Left kidney (tissue), 2 donors: Measurements from ENCODE around the gene SNAPC2. TPM values are rescaled to one million over a fixed set of nuclear protein-coding genes. Genes with fewer than 3 reads are reported as not detected.
"Not testable (repeated sequence)": the region's sequence is repeated elsewhere in the genome, so short reads cannot be mapped to it uniquely, and the experiment has no call there.

ENCODE experiments used
- DNase-seq: peaks from one replicate; pipeline ENCODE4 v3.0.0-alpha.2; 2013
- polyA plus RNA-seq: library from polyadenylated mRNA; unstranded; fragments of 120-200 nt; gene quantifications from one replicate; pipeline ENCODE4 v1.2.1, GENCODE V29; 2013; ENCODE audit not compliant: insufficient read length

Gene SNAPC2
- polyA plus RNA-seq, 1 donor, result 12.6 TPM

DNA sequence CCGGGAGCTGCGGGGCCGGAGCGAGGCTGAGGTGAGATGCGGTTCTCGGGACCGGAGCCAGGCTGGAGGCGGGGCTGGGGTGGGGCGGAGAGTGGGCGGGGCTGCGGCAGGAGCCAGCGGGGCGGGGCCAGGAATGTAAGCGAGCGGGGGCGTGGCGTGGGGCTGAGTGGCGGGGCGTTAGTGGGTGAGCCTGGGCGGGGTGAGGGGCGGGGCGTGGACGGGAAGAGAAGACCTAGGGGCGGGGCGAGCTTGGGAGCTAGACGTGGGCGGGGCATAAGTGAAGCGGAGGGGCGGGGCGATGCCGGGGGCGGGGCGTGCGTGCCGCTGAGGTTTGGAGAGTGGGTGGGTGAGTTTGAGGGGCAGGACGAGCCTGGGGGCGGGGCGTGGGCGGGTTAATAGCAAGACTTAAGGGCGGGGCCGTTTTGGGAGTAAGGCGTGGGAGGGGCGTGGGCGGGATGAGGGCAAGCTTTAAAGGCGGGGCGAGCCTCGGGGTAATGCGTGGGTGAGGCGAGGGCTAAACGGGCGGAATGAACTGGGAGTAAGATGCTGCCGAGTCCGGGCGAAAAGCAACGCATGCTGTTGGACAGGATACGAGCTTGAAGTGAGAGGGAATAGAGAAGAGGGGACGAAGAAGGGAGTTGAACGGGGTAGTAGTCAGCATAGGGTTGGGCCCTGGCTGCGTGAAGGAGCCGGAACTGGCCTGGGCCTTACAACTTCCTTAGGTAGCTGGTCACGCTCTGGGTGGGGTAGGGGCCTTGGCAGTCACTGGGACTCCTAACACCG lies 572 bp downstream of the SNAPC2 start:
- DNase-seq, result peak; percentile 94

DNA sequence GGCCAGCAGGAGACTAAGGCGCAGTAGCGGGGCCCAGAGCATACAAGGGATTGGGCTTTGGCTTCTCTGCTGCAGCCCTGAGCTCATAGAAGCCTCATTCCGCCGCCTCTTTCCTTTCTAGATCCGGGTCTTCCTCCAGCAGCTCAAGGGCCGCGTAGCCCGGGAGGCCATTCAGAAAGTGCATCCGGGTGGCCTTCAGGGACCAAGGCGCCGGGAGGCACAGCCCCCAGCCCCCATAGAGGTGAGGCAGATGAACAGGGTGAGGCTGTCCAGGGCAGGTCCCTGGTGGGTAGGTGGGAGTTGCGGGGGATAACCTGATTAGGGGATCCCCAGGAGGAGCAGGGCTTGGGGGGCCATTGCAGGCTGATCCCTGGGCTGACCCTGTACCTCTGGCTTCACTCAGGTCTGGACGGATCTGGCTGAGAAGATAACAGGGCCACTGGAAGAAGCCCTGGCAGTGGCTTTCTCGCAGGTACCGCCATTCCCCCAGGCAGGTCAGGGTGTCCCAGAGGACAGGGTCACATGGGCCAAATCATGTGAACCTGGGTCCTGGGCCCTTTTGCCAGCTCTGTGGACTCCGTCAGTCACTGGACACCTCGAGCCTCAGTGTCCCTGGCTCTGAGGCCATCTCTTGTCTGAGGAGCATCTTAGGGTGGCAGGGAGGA lies 1.3 kb downstream of the SNAPC2 start:
- no peak for DNase-seq

DNA sequence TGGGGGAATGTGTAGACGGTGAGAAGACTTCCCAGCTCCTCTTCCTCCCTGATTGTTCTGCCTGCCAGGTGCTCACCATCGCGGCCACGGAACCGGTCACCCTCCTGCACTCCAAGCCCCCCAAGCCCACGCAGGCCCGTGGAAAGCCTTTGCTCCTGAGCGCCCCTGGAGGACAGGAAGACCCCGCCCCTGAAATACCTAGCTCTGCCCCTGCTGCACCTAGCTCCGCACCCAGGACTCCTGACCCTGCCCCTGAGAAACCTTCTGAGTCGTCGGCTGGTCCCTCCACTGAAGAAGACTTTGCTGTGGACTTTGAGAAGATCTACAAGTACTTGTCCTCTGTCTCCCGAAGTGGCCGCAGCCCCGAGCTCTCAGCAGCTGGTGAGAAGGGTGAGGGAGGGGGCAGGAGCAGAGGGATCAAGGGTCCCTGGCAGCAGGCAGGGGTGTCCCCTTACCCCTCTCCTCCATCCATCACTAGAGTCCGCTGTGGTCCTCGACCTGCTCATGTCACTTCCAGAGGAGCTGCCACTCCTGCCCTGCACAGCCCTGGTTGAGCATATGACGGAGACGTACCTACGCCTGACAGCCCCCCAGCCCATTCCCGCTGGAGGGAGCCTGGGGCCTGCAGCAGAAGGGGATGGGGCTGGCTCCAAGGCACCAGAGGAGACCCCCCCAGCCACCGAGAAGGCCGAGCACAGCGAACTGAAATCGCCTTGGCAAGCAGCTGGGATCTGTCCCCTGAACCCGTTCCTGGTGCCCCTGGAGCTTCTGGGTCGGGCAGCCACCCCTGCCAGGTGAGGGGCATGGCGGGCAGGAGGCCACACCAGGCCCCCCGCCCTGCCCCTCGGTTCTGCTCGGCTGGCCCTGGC lies 2.1 kb downstream of the SNAPC2 start:
- DNase-seq, result no peak

DNA sequence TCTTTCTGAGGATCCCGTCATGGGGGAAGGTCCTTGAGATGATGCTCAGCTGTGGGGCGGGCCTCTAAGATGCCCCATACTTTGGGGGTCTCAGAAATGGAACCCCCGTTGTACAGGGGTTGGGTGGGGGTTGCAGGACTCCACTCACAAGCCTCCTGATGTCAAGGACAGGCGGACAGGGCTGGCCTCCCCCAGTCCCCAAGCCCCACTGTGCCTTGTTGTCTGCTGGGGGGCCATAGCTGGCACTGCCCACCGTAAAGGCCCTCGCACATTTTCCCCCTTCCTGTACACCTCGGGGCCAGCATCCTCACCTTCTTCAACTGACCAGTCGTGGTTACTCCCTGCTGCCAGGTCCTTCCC lies 2.7 kb downstream of the SNAPC2 start:
- no peak for DNase-seq

DNA sequence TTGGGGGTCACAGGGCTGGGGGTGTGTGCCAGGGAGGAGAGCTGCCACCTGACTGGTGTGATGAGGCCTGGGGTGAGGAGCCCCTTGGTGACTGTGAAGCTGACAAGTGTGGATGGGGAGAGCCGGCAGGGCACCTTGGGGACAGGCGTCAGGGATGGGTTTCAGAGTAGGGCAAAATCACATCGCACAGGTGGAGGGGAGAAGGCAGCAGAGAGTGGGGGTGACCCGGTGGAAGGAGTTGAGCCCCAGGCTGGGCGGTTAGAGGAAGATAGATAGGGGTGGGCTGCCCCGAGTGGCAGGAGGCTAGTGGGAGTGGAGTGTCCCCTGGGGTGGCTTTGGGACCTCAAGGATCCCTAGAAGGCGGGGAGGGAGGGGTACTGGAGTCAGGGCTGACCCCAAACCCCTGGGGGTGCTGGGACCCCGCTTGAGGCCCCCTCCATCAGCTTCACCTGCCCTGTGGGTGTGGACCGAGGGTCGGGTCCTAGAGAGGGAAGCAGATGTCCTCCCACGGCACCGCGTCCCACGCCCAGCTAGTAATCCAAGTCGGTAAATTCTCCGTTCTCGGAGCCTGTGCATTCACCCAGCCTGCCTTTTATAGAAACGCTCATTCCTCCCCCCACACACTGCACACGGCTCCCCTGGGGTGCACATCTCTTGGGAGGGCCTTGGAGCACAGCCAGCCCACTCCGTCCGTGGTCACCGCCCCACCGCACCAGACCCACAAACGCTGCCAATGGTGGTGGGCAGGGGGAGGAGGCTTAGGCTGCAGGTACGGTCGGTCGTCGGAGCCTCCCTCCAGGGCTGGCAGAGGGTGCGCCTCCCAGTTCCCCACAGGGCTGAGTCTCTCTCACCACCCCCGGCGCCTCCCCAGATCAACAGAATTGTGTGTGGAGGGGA lies 3.4 kb downstream of the SNAPC2 start:
- DNase-seq, result no peak

DNA sequence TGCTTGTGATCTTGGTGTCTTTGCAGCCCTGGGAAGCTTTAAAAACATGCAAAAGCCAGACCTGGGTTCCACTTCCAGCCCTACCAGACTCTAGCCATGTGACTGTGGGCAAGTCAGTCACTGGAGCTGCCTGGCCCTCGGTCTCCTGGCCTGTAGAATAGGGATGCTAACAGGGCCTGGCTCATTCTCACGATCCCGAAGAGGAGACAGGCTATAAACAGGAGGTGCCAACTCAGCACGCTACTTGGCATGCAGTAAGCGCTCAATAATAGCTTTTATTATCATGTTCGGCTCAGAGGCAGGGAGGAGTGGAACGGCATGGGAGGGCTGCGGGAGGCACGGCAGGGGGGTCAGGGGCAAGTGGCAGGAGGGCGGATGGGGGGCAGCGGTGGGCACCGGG lies 4.1 kb downstream of the SNAPC2 start:
- DNase-seq, result no peak

DNA sequence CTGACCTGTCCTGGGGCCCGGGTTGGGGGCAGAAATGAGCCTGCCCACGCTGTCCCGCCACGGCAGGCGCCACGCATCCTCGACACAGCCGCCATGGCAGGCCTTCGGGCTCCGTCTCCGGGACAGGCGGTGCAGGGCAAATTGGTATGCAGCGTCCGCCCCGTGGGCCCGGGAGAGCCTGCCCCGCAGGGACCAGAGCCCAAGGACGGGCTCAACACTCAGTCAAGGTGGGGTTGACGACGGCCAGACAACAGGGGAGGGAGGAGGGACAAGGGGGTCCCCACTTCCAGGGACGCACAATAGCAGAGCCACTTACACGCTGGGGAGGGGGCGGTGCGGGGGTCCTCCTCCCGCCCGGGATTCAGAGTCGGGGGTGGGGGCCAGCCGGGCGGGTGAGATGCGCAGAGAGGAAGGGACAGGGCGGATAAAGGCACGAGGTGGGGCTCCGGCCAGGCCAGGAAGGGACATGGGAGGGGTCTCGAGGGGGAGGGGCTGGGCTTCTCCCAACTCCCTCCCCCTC lies 4.6 kb downstream of the SNAPC2 start:
- DNase-seq, result no peak

DNA sequence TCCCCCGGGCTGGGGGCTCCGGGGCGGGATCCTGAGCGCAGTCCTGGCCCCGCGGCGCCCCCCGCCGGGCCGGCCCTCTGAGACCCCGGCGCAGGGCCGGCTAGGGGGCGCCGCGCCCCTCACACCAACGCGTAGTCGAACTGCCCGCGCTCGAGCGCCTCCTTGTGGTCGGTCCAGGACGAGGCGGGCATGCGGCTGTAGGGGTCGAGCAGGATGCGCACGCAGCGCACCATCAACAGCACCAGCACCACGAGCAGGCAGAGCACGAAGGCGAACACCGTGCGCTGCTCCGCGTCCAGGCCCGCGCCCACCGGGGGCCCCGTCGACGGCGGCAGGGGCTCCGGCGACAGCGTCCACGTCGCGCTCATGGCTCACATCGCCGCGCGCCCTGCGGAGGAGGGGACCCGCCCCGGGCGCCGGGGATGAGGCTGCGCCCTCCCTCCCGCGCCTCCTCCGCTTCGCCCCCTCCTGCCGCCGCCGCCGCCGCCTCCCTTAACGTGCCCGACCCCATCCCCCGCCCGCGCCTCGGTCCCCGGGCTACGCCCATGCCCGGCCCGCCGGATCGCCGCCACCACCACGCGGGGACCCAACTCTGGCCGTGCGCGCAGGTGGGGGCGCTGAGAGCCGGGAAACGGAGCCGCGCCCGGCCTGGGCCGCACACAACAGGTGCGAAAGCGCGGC lies 5.2 kb downstream of the SNAPC2 start:
- peak; percentile 81 for DNase-seq

DNA sequence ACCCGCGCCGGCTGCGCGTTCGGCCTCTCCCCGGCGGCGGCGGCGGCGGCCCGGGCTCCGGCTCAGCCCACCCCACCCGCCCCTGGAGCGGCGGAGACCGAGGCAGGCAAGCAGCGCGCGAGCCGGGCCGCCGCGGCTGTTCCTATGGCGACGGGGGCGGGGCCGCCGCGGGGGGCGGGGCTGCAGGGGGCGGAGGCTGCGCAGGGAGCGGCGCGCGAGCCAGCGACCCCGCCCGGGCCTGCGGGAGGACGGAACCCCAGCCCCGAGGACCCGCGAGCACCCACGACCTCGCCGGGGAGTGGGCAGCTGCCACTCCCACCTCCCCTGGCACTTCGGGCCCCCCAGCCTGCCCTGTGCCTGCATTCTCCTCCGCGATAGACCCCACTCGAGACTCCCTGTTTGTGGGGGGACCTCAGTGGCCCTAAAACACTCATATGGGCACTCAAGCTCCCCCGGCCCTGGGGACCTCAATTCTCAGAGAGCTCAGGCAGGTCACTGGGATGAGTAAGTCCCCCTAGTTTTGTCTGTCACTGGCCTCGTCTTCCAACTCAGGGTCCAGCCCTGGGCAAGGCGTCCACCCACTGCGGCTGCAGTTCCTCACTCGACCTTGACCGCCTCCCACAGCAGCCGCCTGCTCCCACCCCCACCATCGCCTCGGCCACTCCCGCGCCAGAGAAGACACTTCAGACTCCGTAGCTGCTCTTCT lies 6.0 kb downstream of the SNAPC2 start, which contains the start of gene CTXN1:
Gene CTXN1, minus strand, starts transcription at position 115 of the 706 bp plus-strand sequence. CDS start 597 bp downstream, outside the sequence.
- DNase-seq, result no peak

DNA sequence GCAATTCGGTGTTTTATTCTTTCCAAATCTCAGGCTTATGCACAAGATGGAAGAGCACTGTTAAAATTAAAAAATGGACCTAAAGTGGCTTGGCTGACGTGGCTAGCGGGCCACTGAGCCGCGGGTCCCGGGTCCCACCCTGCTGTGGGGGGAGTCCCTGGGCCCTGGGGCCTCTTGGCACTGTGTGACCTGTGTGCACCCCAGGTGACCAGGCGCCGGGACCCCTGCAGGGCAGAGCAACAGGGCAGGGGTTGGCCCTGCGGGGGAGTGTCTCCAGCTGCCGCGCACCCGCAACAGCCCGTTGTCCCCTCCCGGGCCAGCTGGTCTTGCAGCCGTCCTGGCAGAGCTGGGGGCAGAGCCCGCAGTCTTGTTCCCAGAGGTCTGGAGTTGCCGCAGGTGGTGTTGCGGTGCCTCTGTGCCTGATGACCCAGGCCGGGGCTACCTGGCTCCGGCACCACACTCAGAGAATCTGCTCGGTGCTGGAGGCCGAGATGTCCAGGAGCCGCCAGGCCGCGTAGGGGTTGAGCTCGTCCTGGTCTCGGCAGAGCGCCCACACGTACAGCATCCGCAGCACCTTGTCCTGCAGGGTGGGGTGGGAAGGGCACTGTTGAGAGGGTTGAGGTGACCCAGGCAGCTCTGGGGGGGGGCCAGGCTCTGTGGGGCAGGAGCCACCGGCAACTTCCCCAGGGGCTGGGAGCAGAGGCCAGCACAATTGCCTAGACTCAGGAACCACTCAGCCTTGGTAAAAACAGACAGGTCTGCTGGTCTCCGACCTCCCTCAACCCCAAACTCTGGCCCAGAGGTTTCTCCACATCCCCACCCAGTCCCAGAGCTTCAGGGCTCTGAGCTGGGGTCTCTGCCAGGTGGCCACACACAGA lies 6.8 kb downstream of the SNAPC2 start:
- no peak for DNase-seq

DNA sequence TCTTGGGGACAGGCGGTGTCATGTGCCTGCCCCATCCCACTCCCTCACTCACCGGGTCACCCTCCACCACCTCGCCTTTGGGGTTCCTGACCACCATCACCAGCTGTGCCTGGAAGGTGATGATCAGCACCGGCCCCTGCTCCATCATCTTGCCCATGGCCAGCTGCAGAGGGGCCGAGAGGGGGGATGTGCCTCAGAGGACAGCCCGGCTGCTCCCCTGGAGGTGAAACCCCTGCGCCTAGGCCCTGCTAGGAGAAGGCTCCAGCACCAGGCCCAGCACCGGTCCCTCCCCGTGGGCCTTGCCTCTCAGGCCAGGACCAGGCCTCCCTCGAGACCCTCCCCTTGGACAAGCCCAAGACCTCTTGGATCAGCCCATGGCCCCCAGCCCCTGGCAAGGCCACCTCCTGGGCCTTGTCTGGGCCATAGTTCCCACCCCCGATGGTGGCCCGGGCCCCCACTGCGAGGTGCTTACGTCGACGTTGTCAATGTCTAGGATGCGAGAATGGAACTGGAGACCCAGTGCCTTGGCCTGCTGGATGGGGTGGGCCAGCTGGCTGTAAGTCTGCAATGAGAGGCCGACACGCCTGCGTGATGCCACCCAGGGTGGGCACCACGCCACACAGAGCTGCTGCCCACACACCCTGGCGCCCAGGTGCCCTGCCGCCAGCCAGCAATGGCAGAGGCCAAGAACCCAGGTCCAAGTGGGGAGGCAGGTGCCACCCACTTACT lies 7.6 kb downstream of the SNAPC2 start:
- DNase-seq, result no peak

DNA sequence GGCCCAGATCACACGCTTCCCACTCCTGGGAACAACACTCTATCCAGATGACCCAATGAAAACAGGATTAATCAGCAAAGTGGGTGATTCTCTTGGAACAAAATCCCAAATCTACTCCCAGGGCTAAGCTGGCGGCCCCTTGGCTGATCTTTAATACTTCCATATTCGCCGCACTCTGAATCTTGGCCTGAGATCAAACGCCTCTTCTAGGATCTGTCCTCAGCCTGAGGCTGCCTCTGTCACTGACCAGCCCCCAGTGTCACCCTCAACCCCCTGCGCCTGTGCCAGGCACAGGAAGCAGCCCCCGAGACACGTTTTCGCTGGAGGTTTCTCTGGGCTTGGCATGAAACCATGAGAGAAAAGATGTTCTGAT lies 8.2 kb downstream of the SNAPC2 start:
- no peak for DNase-seq

DNA sequence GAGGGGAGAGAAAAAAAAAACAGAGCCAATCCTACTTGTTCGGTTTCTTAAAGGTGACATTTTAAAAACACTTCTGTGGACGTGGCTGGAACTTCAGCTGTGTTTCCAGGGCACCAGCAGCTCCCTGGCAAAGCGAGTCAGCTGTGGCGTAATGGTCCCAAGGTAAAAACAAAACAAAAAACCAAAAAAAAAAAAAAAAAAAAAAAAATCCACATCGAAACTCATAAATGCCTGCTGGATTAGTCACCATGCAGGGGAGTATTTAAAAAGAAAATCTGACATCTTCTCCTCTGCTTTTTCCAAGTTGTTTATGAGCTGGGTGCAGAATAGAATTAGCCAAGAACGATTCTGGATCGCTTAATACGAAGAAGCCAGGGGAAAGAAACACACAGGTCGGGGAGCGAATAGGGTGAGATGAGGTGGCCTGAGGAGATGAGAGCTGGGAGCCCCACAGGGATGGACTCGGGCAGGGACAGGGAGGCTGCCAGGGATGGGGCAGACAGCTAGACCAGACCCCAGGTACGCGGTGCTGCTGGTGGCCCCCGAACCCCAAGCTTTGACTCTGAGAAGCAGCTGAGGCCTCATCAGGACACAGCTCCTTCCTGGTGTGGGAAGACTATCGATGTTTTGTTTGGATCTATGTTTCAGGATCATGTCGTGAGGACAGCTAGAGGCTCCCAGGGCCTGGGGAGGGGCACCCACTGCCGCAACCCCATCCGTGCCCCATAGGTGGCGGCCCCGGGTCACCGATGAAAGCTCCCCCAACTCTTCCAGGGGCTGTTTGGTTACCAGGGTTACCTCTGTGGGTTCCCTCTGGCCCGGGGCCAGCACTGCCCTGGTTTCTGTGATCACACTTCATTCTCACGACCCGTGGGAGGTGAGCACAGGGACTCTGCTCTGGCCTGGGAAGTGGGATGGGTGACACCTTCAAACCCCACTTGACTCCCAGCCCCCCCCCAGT lies 8.9 kb downstream of the SNAPC2 start:
- no peak for DNase-seq

DNA sequence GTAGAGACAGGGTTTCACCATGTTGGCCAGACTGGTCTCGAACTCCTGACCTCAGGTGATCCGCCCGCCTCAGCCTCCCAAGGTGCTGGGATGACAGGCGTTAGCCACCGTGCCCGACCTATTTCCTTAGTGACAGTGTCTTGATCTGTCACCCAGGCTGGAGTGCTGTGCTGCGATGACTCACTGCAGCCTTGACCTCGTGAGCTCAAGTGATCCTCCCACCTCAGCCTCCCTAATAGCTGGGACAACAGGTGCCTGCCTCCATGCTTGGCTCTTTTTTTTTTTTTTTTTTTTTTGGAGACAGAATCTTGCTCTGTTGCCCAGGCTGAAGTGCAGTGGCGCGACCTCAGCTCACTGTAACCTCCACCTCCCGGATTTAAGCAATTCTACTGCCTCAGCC lies 9.9 kb downstream of the SNAPC2 start:
- DNase-seq, result not testable (repeated sequence)

DNA sequence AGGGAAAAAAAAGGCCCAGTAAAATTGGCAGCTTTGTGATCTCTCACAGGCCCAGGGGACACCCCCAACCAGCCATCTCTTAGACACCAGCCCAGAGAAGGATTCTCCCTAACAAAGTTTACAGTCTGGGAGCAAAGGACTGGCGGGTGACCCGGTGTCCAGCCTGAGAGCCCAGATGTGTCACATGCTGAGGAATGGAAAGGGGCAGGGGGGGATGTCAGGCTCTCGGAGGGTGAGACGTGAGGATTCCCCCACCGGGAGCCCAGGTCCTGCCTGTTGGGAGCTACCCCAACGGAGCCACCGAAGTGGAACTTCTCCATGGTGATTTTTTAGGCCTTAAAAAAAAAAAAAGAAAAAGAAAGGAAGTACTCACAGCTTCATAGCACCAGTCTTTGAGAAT lies 10.6 kb downstream of the SNAPC2 start:
- no peak for DNase-seq

DNA sequence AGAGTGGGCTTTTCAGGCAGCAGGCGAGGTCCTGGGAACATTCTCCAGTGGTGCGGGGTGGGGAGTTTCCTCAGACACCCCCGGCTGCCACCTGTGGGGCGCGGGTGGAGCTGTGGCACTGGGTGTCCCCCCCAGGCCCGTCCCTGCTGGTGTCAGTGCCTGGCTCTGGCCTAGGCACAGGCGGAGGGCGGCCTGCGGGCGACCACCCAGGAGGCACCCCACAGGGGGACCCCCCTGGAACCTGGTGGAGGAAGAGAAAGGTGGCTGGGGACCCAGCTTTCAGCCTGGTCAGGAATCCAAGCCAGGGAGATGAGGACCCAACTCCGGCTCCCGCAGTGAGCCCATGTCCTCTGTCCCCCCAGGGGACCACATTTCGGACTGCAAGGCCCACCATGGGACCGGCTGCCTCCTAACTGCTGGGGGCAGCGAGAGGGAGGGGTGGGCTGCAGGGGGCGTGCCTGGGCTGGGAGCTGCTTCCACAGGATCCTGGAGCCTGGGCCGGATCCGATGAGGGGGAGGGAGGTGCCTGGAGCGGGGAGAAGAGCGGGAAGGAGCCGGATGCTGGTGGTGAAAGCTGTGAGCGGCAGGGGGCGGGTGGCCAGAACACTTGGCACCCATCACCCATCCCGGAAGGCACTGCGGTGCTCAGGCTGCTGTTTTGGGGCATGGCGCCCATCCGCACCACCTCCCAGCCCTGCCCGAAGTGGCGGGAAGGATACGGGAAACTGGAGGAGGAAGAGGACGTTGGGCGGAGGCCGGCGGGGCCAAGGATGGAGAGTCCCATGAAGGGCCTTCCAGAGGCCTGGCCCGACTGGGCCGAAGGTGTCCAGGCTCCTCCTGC lies 11.3 kb downstream of the SNAPC2 start:
- no peak for DNase-seq
